Endodermal cell (in vitro differentiated cells): Measurements from ENCODE around the gene FBXL7. TPM values are rescaled to one million over a fixed set of nuclear protein-coding genes. Genes with fewer than 3 reads are reported as not detected.

Source experiments
- DNase-seq: peaks from one replicate; pipeline ENCODE4 v3.0.0-alpha.2; 2017
- H3K27ac ChIP-seq: 2 replicates; pipeline ENCODE4 v1.5.1; 2013; ENCODE audit warnings: mild to moderate bottlenecking, low read depth, low read length, moderate library complexity
- H3K27me3 ChIP-seq: 2 replicates; pipeline ENCODE4 v1.6.1; 2013; ENCODE audit warnings: mild to moderate bottlenecking, low read length, moderate library complexity; ENCODE audit not compliant: insufficient read depth, control insufficient read depth, poor library complexity, severe bottlenecking
- H3K36me3 ChIP-seq: 2 replicates; pipeline ENCODE4 v1.7.0; 2013; ENCODE audit warnings: mild to moderate bottlenecking, low read length, moderate library complexity; ENCODE audit not compliant: control insufficient read depth, insufficient read depth
- H3K4me1 ChIP-seq: one replicate; pipeline ENCODE4 v1.7.0; 2013; ENCODE audit warnings: low read length; ENCODE audit not compliant: control insufficient read depth, insufficient read depth
- H3K4me3 ChIP-seq: 2 replicates; pipeline ENCODE4 v1.5.1; 2013; ENCODE audit warnings: mild to moderate bottlenecking, low read length, moderate library complexity
- H3K9ac ChIP-seq: 2 replicates; pipeline ENCODE4 v1.6.1; 2013; ENCODE audit warnings: mild to moderate bottlenecking, low read length, moderate library complexity; ENCODE audit not compliant: poor library complexity, severe bottlenecking; ENCODE audit errors: extremely low read depth
- H3K9me3 ChIP-seq: 2 replicates; pipeline ENCODE4 v1.6.1; 2013; ENCODE audit warnings: mild to moderate bottlenecking, low read length, moderate library complexity; ENCODE audit not compliant: control insufficient read depth
- H3K27ac Mint-ChIP-seq: 2 replicates; pipeline ENCODE4 v1.8.0; 2020; ENCODE audit warnings: mixed read lengths
- H3K27me3 Mint-ChIP-seq: 2 replicates; pipeline ENCODE4 v1.8.0; 2021; ENCODE audit warnings: mild to moderate bottlenecking, mixed read lengths; ENCODE audit not compliant: insufficient read depth
- H3K36me3 Mint-ChIP-seq: 2 replicates; pipeline ENCODE4 v1.8.0; 2020; ENCODE audit warnings: low read depth, mixed read lengths
- H3K4me1 Mint-ChIP-seq: 2 replicates; pipeline ENCODE4 v1.8.0; 2020; ENCODE audit warnings: mixed read lengths
- H3K4me3 Mint-ChIP-seq: 2 replicates; pipeline ENCODE4 v1.8.0; 2020; ENCODE audit warnings: mild to moderate bottlenecking, moderate library complexity, mixed read lengths
- H3K9me3 Mint-ChIP-seq: 2 replicates; pipeline ENCODE4 v1.8.0; 2020; ENCODE audit warnings: mild to moderate bottlenecking, mixed read lengths
- CTCF ChIP-seq: fragments of 200-600 bp; sonication (generic); conservative IDR thresholded peaks from 2 replicates; pipeline ENCODE4 v1.5.0; 2021; ENCODE audit warnings: antibody characterized with exemption, mild to moderate bottlenecking
- WGBS, 2 experiments: methylation state at CpG; one replicate each; pipeline versions ENCODE4 v1.1.5 to v1.1.7; 2013; ENCODE audit warnings: missing lambda C conversion rate in 2 of 2, mixed read lengths in 1 of 2; ENCODE audit not compliant: insufficient coverage in 1 of 2, insufficient read length in 1 of 2; 5-methylcytosine and 5-hydroxymethylcytosine counted together
- total RNA-seq, 2 donors: library from RNA; stranded (reverse); fragmentation: NEBNext Ultra II Directional in 1 of 2; extraction: Animal tissue kit (Norgen Biotek cat#: 25700) in 1 of 2; gene quantifications; 2 replicates in 1 of 2; 3 replicates in 1 of 2; pipeline ENCODE4 v1.2.1, GENCODE V29; 2021

The FBXL7 gene
- total RNA-seq, 2 donors from 2014 or later, result 12.9 to 13.2 TPM

- peaks cover 28% of the 10 kb centered on the region for H3K4me1 Mint-ChIP-seq
- Histone ChIP-seq H3K36me3 (no peaks in the 10 kb centered on the region), H3K9me3 (no peaks in the 10 kb centered on the region), H3K9ac (no peak overlapping the region), H3K4me1 (no peaks in the 10 kb centered on the region), H3K27me3 (no peaks in the 10 kb centered on the region), H3K27ac (no peak overlapping the region), H3K4me3 (no peak overlapping the region)
- no peaks in the 10 kb centered on the region for H3K27me3 Mint-ChIP-seq
- 76 to 86% methylated on average over 1 to 4 of the region's 4 CpGs for WGBS, 2 experiments
- TF ChIP-seq CTCF, result no peak
- no peak for DNase-seq
- no peaks in the 10 kb centered on the region for H3K9me3 Mint-ChIP-seq
- H3K36me3 Mint-ChIP-seq, result peaks cover 15% of the 10 kb centered on the region
- peak overlapping the region; percentile 32 for H3K27ac Mint-ChIP-seq
- H3K4me3 Mint-ChIP-seq, result no peak overlapping the region
These were observed 50.6 kb downstream of the FBXL7 start for GRCh38 chr5:15550502-15551112.

- Histone ChIP-seq H3K4me3 (no peak overlapping the region), H3K36me3 (no peaks in the 10 kb centered on the region), H3K4me1 (no peaks in the 10 kb centered on the region), H3K27me3 (no peaks in the 10 kb centered on the region), H3K9ac (no peak overlapping the region), H3K9me3 (peaks cover under 1% of the 10 kb centered on the region), H3K27ac (no peak overlapping the region)
- Mint-ChIP-seq H3K4me1 (peaks cover 28% of the 10 kb centered on the region), H3K36me3 (peaks cover 15% of the 10 kb centered on the region), H3K4me3 (no peak overlapping the region), H3K27me3 (no peaks in the 10 kb centered on the region), H3K9me3 (no peaks in the 10 kb centered on the region), H3K27ac (no peak overlapping the region)
- 83 to 95% methylated on average over 4 of the region's 4 CpGs for WGBS, 2 experiments
- no peak for TF ChIP-seq CTCF
- DNase-seq, result no peak
These were observed 51.1 kb downstream of the FBXL7 start for GRCh38 chr5:15551113-15551504.

GRCh38 chr5:15554542-15554941 is 54.6 kb downstream of the FBXL7 start:
- peak overlapping the region; percentile 11 for H3K27ac Mint-ChIP-seq
- Histone ChIP-seq H3K4me3 (no peak overlapping the region), H3K27ac (no peak overlapping the region), H3K36me3 (no peaks in the 10 kb centered on the region), H3K27me3 (no peaks in the 10 kb centered on the region), H3K9ac (no peak overlapping the region), H3K4me1 (no peaks in the 10 kb centered on the region), H3K9me3 (peaks cover 4% of the 10 kb centered on the region)
- no peaks in the 10 kb centered on the region for H3K9me3 Mint-ChIP-seq
- TF ChIP-seq CTCF, result no peak
- no peaks in the 10 kb centered on the region for H3K27me3 Mint-ChIP-seq
- peaks cover 17% of the 10 kb centered on the region for H3K36me3 Mint-ChIP-seq
- H3K4me3 Mint-ChIP-seq, result no peak overlapping the region
- 77 to 86% methylated on average over 1 of the region's 1 CpG for WGBS, 2 experiments
- peak; percentile 55 for DNase-seq
- peaks cover 30% of the 10 kb centered on the region for H3K4me1 Mint-ChIP-seq
